ENCODE results near the gene PRKAG2. TPM values are rescaled to one million over a fixed set of nuclear protein-coding genes. Genes with fewer than 3 reads are reported as not detected.
A peak's percentile ranks its signal among the peaks of the same experiment; 100 is the strongest.

The PRKAG2 gene
- total RNA-seq, 1 donor from 2014 or later = 13.5 TPM

- no peak for DNase-seq (ENCODE audit: low read depth in 2 of 2)
Observed at GRCh38 chr7:151900986-151901621, 24.2 kb upstream of the PRKAG2 start.

- DNase-seq (ENCODE audit: low read depth in 2 of 2) = no peak
Observed at GRCh38 chr7:151900591-151900985, 23.7 kb upstream of the PRKAG2 start.

GRCh38 chr7:151899513-151900360, 22.8 kb upstream of the PRKAG2 start:
- DNase-seq (ENCODE audit: low read depth in 2 of 2) = no peak

- DNase-seq (ENCODE audit: low read depth in 2 of 2) = no peak
Observed at GRCh38 chr7:151897951-151898686, 21.2 kb upstream of the PRKAG2 start.

GRCh38 chr7:151897161-151897731, 20.3 kb upstream of the PRKAG2 start:
- DNase-seq (ENCODE audit: low read depth in 2 of 2) = peak in 1 of 2 donors; percentile 7

GRCh38 chr7:151896486-151896885, 19.6 kb upstream of the PRKAG2 start:
- DNase-seq (ENCODE audit: low read depth in 2 of 2) = no peak

- no peak for DNase-seq (ENCODE audit: low read depth in 2 of 2)
Observed at GRCh38 chr7:151896086-151896485, 19.2 kb upstream of the PRKAG2 start.

- DNase-seq (ENCODE audit: low read depth in 2 of 2) = no peak
Observed at GRCh38 chr7:151895631-151896031, 18.7 kb upstream of the PRKAG2 start.

- DNase-seq (ENCODE audit: low read depth in 2 of 2) = no peak
Observed at GRCh38 chr7:151895008-151895630, 18.2 kb upstream of the PRKAG2 start.

- DNase-seq (ENCODE audit: low read depth in 2 of 2) = no peak
Observed at GRCh38 chr7:151894111-151895007, 17.4 kb upstream of the PRKAG2 start.

GRCh38 chr7:151893405-151893923, 16.5 kb upstream of the PRKAG2 start:
- DNase-seq (ENCODE audit: low read depth in 2 of 2) = no peak

- no peak for DNase-seq (ENCODE audit: low read depth in 2 of 2)
Observed at GRCh38 chr7:151891753-151892152, 14.8 kb upstream of the PRKAG2 start.

- no peak for DNase-seq (ENCODE audit: low read depth in 2 of 2)
Observed at GRCh38 chr7:151891182-151891581, 14.3 kb upstream of the PRKAG2 start.

- DNase-seq (ENCODE audit: low read depth in 2 of 2) = no peak
Observed at GRCh38 chr7:151890355-151891004, 13.6 kb upstream of the PRKAG2 start.

GRCh38 chr7:151889406-151890354, 12.8 kb upstream of the PRKAG2 start:
- DNase-seq (ENCODE audit: low read depth in 2 of 2) = no peak

GRCh38 chr7:151888079-151889067, 11.5 kb upstream of the PRKAG2 start:
- no peak for DNase-seq (ENCODE audit: low read depth in 2 of 2)

- DNase-seq (ENCODE audit: low read depth in 2 of 2) = no peak
Observed at GRCh38 chr7:151886783-151887182, 9.9 kb upstream of the PRKAG2 start.
